ENCODE measurements around the gene VRK2. TPM values are rescaled to one million over a fixed set of nuclear protein-coding genes. Genes with fewer than 3 reads are reported as not detected.
"Not testable (repeated sequence)": the region's sequence is repeated elsewhere in the genome, so short reads cannot be mapped to it uniquely, and the experiment has no call there.

The VRK2 gene
- total and polyA plus RNA-seq, 4 donors: 10.1 to 22.3 (median 16.5) TPM

DNA sequence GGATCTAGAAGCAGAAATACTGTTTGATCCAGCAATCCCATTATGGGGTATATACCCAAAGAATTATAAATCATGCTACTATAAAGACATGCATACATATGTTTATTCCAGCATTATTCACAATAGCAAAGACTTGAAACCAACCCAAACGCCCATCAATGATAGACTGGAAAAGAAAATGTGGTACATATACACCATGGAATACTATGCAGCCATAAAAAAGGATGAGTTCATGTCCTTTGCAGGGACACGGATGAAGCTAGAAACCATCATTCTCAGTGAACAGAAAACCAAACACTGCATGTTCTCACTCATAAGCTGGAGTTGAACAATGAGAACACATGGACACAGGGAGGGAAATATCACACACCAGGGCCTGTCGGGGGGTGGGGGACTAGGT, 133.6 kb downstream of the VRK2 start:
- intact Hi-C loops (cut with DNase I); DNase-seq; H3K4me3 ChIP-seq (ENCODE audit: low read length in 2 of 2); ATAC-seq (ENCODE audit: low FRiP score); H3K27me3 ChIP-seq (ENCODE audit: control insufficient read depth in 1 of 2, insufficient read depth in 2 of 2, low read length in 1 of 2); H3K9me3 ChIP-seq (ENCODE audit: control insufficient read depth, low read length); H3K27ac ChIP-seq (ENCODE audit: low read depth in 1 of 2, low read length in 2 of 2); H3K4me1 ChIP-seq (ENCODE audit: control insufficient read depth in 1 of 2, insufficient read depth in 2 of 2, low read length in 2 of 2); H3K36me3 ChIP-seq (ENCODE audit: control insufficient read depth in 1 of 2, insufficient read depth in 2 of 2, low read length in 1 of 2): not testable (repeated sequence)
- WGBS, 2 donors: 97 to 98% methylated on average over 3 of the region's 3 CpGs

DNA sequence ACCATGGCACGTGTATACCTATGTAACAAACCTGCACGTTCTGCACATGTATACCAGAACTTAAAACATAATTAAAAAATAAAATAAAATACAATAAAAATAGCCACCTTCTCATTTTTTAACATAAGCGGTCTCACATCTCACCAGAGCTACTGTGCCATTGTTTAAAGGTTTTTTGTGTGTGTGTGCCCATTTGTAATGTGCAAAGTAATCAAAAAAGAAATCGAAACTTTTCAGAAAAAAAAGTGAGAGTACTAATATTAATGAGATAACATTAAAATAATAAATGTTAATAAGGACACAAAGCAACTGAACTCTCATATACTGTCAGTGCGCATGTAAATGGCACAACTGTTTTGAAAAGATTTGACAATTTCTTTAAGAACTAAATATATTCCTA, 134.0 kb downstream of the VRK2 start:
- DNase-seq (no peak), ATAC-seq (ENCODE audit: low FRiP score) (no peak)
- Histone ChIP-seq H3K4me1 (ENCODE audit: control insufficient read depth in 1 of 2, insufficient read depth in 2 of 2, low read length in 2 of 2) (no peaks in the 10 kb centered on the region), H3K4me3 (ENCODE audit: low read length in 2 of 2) (no peak overlapping the region), H3K27me3 (ENCODE audit: control insufficient read depth in 1 of 2, insufficient read depth in 2 of 2, low read length in 1 of 2) (no peaks in the 10 kb centered on the region), H3K36me3 (ENCODE audit: control insufficient read depth in 1 of 2, insufficient read depth in 2 of 2, low read length in 1 of 2) (no peaks in the 10 kb centered on the region), H3K9me3 (ENCODE audit: control insufficient read depth, low read length) (no peaks in the 10 kb centered on the region), H3K27ac (ENCODE audit: low read depth in 1 of 2, low read length in 2 of 2) (no peak overlapping the region)
- intact Hi-C loops (cut with DNase I): no loop called here
- WGBS, 2 donors: 97 to 99% methylated on average over 5 of the region's 5 CpGs

GRCh38 chr2:58182527-58182926, 135.9 kb downstream of the VRK2 start:
- DNase-seq (no peak), ATAC-seq (ENCODE audit: low FRiP score) (no peak)
- no peak overlapping the region for H3K4me3 ChIP-seq (ENCODE audit: low read length in 2 of 2)
- intact Hi-C loops (cut with DNase I): no loop called here
- H3K27me3 ChIP-seq (ENCODE audit: control insufficient read depth in 1 of 2, insufficient read depth in 2 of 2, low read length in 1 of 2): no peaks in the 10 kb centered on the region
- no peaks in the 10 kb centered on the region for H3K4me1 ChIP-seq (ENCODE audit: control insufficient read depth in 1 of 2, insufficient read depth in 2 of 2, low read length in 2 of 2)
- no peaks in the 10 kb centered on the region for H3K36me3 ChIP-seq (ENCODE audit: control insufficient read depth in 1 of 2, insufficient read depth in 2 of 2, low read length in 1 of 2)
- H3K27ac ChIP-seq (ENCODE audit: low read depth in 1 of 2, low read length in 2 of 2): no peak overlapping the region
- no peaks in the 10 kb centered on the region for H3K9me3 ChIP-seq (ENCODE audit: control insufficient read depth, low read length)
- WGBS, 2 donors: 70 to 85% methylated on average over 1 of the region's 1 CpG

DNA sequence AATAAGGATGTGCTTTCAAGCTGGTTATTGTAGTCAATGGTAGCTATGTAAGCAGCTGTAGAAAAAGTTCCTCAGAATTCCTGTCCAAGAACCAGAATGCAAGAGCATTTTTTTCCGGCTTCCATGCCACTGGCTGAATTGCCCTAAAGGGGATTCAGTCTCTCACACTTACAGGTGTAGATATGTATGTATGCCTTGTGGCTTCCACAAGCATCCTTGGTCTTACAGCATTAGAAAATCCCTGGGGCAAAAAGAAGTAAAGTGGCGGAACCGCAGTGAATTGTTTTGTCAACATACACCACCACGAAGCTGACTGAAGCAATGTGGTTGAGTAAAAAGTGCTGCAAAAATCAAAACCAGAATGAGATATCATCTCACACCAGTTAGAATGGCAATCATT, 139.9 kb downstream of the VRK2 start:
- no peak for DNase-seq
- intact Hi-C loops (cut with DNase I): no loop called here
- no peak for ATAC-seq (ENCODE audit: low FRiP score)
- Histone ChIP-seq H3K9me3 (ENCODE audit: control insufficient read depth, low read length) (no peaks in the 10 kb centered on the region), H3K36me3 (ENCODE audit: control insufficient read depth in 1 of 2, insufficient read depth in 2 of 2, low read length in 1 of 2) (no peaks in the 10 kb centered on the region), H3K4me3 (ENCODE audit: low read length in 2 of 2) (no peak overlapping the region), H3K27ac (ENCODE audit: low read depth in 1 of 2, low read length in 2 of 2) (no peak overlapping the region), H3K4me1 (ENCODE audit: control insufficient read depth in 1 of 2, insufficient read depth in 2 of 2, low read length in 2 of 2) (no peaks in the 10 kb centered on the region), H3K27me3 (ENCODE audit: control insufficient read depth in 1 of 2, insufficient read depth in 2 of 2, low read length in 1 of 2) (no peaks in the 10 kb centered on the region)
- WGBS, 2 donors: 81 to 83% methylated on average over 4 of the region's 4 CpGs

DNA sequence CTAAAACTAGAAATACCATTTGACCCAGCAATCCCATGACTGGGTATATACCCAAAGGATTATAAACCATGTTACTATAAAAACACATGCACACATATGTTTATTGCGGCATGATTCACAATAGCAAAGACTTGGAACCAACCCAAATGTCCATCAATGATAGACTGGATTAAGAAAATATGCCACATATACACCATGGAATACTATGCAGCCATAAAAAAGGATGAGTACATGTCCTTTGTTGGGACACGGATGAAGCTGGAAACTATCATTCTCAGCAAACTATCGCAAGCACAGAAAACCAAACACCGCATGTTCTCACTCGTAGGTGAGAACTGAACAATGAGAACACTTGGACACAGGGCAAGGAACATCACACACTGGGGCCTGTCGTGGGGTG, 140.4 kb downstream of the VRK2 start:
- H3K27ac ChIP-seq (ENCODE audit: low read depth in 1 of 2, low read length in 2 of 2); ATAC-seq (ENCODE audit: low FRiP score); intact Hi-C loops (cut with DNase I); H3K9me3 ChIP-seq (ENCODE audit: control insufficient read depth, low read length); DNase-seq; H3K4me3 ChIP-seq (ENCODE audit: low read length in 2 of 2); H3K4me1 ChIP-seq (ENCODE audit: control insufficient read depth in 1 of 2, insufficient read depth in 2 of 2, low read length in 2 of 2); H3K27me3 ChIP-seq (ENCODE audit: control insufficient read depth in 1 of 2, insufficient read depth in 2 of 2, low read length in 1 of 2); H3K36me3 ChIP-seq (ENCODE audit: control insufficient read depth in 1 of 2, insufficient read depth in 2 of 2, low read length in 1 of 2): not testable (repeated sequence)
- WGBS, 2 donors: 97 to 98% methylated on average over 6 of the region's 6 CpGs

DNA sequence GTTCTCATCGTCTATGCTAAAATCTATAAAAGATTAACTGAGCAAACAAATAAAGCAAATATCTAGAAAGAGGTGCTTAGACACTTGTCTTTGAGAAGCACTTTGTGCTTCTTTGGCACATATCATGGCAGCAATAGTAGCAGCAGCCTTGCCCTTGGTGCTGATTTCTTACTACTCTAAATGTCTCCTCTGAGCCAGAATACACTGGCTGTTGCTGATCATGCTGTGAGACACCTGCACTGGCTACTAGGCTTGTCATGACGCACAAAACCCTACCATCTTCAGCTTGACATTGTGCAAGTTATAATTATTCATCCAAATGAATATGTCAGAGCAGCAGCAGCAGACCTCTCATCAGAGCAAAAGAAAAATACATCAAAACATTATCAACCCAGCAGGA, 147.9 kb downstream of the VRK2 start:
- WGBS, 2 donors: 90 to 91% methylated on average over 2 of the region's 2 CpGs
- H3K4me3 ChIP-seq (ENCODE audit: low read length in 2 of 2): no peak overlapping the region
- H3K27ac ChIP-seq (ENCODE audit: low read depth in 1 of 2, low read length in 2 of 2): no peak overlapping the region
- H3K4me1 ChIP-seq (ENCODE audit: control insufficient read depth in 1 of 2, insufficient read depth in 2 of 2, low read length in 2 of 2): no peaks in the 10 kb centered on the region
- DNase-seq (no peak), ATAC-seq (ENCODE audit: low FRiP score) (no peak)
- H3K9me3 ChIP-seq (ENCODE audit: control insufficient read depth, low read length): no peaks in the 10 kb centered on the region
- H3K36me3 ChIP-seq (ENCODE audit: control insufficient read depth in 1 of 2, insufficient read depth in 2 of 2, low read length in 1 of 2): no peaks in the 10 kb centered on the region
- H3K27me3 ChIP-seq (ENCODE audit: control insufficient read depth in 1 of 2, insufficient read depth in 2 of 2, low read length in 1 of 2): no peaks in the 10 kb centered on the region
- intact Hi-C loops (cut with DNase I): no loop called here

DNA sequence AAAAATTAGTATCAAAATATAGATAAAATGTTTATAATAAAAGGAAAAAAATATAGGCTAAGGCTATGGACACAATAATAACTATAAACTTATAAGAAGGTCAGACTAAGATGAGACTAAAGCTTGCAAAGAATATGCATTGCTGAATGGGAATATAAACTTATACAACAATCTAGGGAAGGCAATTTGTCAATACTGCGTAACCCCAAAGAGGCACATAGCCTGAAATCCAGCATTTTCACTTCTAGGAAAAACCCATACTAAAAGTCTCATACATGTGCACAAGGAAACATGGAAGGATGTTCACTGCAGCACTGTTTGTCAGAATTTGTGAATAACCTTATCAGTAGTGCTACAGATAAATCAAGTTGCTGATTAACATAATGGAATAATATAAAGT, 149.1 kb downstream of the VRK2 start:
- Histone ChIP-seq H3K27ac (ENCODE audit: low read depth in 1 of 2, low read length in 2 of 2) (no peak overlapping the region), H3K9me3 (ENCODE audit: control insufficient read depth, low read length) (no peaks in the 10 kb centered on the region), H3K4me3 (ENCODE audit: low read length in 2 of 2) (no peak overlapping the region), H3K36me3 (ENCODE audit: control insufficient read depth in 1 of 2, insufficient read depth in 2 of 2, low read length in 1 of 2) (no peaks in the 10 kb centered on the region), H3K27me3 (ENCODE audit: control insufficient read depth in 1 of 2, insufficient read depth in 2 of 2, low read length in 1 of 2) (no peaks in the 10 kb centered on the region), H3K4me1 (ENCODE audit: control insufficient read depth in 1 of 2, insufficient read depth in 2 of 2, low read length in 2 of 2) (no peaks in the 10 kb centered on the region)
- DNase-seq: no peak
- intact Hi-C loops (cut with DNase I): no loop called here
- no peak for ATAC-seq (ENCODE audit: low FRiP score)
- 96 to 100% methylated on average over 1 of the region's 1 CpG for WGBS, 2 donors

DNA sequence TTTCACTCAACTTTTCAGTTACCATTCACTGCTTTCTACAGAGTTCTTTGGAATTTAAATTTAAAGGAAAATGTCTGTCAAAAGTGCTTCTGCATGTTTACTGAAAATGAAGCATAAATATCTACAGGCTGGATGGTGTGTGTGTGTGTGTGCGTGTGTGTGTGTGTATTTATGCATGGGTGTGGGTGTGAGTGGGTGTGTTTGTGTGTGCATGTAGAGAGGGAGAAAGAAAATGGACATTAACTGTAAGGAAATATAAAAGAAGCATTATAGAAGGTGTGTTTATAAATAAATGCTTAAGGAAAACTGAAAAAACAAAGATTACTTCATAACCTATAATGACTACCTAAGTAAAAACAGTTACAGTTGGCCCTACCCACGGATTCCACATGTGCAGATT, 151.3 kb downstream of the VRK2 start:
- DNase-seq: no peak
- intact Hi-C loops (cut with DNase I): no loop called here
- H3K4me1 ChIP-seq (ENCODE audit: control insufficient read depth in 1 of 2, insufficient read depth in 2 of 2, low read length in 2 of 2): no peaks in the 10 kb centered on the region
- no peaks in the 10 kb centered on the region for H3K9me3 ChIP-seq (ENCODE audit: control insufficient read depth, low read length)
- no peak overlapping the region for H3K27ac ChIP-seq (ENCODE audit: low read depth in 1 of 2, low read length in 2 of 2)
- WGBS, 2 donors: 94 to 97% methylated on average over 2 of the region's 2 CpGs
- no peak for ATAC-seq (ENCODE audit: low FRiP score)
- no peaks in the 10 kb centered on the region for H3K36me3 ChIP-seq (ENCODE audit: control insufficient read depth in 1 of 2, insufficient read depth in 2 of 2, low read length in 1 of 2)
- no peak overlapping the region for H3K4me3 ChIP-seq (ENCODE audit: low read length in 2 of 2)
- no peaks in the 10 kb centered on the region for H3K27me3 ChIP-seq (ENCODE audit: control insufficient read depth in 1 of 2, insufficient read depth in 2 of 2, low read length in 1 of 2)

GRCh38 chr2:58202404-58202803, 155.8 kb downstream of the VRK2 start:
- no peak overlapping the region for H3K27ac ChIP-seq (ENCODE audit: low read depth in 1 of 2, low read length in 2 of 2)
- H3K9me3 ChIP-seq (ENCODE audit: control insufficient read depth, low read length): no peaks in the 10 kb centered on the region
- 98 to 100% methylated on average over 1 of the region's 1 CpG for WGBS, 2 donors
- no peak for ATAC-seq (ENCODE audit: low FRiP score)
- DNase-seq: no peak
- no peaks in the 10 kb centered on the region for H3K4me1 ChIP-seq (ENCODE audit: control insufficient read depth in 1 of 2, insufficient read depth in 2 of 2, low read length in 2 of 2)
- H3K27me3 ChIP-seq (ENCODE audit: control insufficient read depth in 1 of 2, insufficient read depth in 2 of 2, low read length in 1 of 2): no peaks in the 10 kb centered on the region
- H3K4me3 ChIP-seq (ENCODE audit: low read length in 2 of 2): no peak overlapping the region
- intact Hi-C loops (cut with DNase I): no loop called here
- H3K36me3 ChIP-seq (ENCODE audit: control insufficient read depth in 1 of 2, insufficient read depth in 2 of 2, low read length in 1 of 2): no peaks in the 10 kb centered on the region

All from aorta (tissue), 5 donors.